GF-D8 (cell line): ENCODE data around the gene GLDN.
"Not testable (repeated sequence)": the region's sequence is repeated elsewhere in the genome, so short reads cannot be mapped to it uniquely, and the experiment has no call there.

Experiments used
- DNase-seq: peaks from one replicate; lab custom pipeline; 2025; lab: John Stamatoyannopoulos, UW

The GLDN gene

DNA sequence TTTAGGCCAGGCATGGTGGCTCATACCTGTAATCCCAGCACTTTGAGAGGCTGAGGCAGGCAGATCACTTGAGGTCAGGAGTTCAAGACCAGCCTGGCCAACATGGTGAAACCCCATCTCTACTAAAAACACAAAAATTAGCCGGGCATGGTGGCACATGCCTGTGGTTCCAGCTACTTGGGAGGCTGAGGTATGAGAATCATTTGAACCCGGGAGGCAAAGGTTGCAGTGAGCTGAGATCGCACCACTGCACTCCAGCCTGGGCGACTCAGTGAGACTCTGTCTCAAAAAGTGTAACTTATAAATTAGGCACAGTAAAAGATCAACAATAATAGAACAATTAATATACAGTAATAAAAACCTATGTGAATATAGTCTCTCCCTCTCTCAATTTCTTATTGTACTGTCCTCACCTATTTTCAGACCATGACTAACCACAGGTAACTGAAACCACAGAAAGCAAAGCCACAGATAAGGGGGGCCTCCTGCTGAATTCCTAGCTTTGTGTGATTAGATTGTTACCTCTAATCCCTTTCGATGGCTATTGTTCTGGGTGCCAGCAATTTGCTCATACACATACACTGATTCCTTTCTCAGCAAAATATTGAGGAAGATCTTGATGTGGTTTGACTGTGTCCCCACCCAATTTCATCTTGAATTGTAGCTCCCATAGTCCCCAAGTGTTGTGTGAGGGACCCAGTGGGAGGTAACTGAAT is 104.7 kb downstream of the GLDN start:
- DNase-seq = not testable (repeated sequence)

DNA sequence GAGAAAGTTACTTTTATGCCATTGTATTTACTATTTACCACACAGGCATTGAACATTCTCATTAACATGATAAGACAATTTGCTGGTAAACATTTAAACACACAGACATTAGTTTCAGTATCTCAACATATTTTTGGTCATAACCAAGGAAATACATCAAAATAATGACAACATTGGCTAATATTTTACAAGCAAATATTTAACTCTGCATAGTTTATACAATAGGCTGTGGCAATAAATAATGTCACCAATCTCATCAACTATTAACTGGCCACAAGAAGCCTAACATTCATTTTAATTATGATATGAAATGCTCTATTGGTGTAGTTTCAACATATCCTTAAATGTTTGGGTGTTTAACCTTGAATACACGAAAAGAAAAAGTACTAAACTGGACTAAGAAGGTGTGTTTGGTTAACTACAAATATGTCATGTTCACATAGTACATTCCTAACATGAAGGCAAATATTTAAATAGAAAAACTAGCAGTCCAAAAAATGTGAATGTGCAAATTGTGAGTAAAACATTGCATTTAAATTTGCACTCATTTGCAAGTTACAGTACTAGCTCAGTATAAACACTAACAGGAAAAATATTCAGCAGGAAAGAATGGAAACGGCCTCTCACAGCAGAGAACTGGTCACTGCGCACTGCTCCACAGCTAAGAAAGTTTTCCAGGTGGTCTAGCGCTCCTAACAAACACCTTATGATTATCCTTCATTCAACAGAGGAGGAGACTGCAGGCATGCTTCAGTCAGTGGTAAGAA is 106.6 kb downstream of the GLDN start:
- DNase-seq = no peak

DNA sequence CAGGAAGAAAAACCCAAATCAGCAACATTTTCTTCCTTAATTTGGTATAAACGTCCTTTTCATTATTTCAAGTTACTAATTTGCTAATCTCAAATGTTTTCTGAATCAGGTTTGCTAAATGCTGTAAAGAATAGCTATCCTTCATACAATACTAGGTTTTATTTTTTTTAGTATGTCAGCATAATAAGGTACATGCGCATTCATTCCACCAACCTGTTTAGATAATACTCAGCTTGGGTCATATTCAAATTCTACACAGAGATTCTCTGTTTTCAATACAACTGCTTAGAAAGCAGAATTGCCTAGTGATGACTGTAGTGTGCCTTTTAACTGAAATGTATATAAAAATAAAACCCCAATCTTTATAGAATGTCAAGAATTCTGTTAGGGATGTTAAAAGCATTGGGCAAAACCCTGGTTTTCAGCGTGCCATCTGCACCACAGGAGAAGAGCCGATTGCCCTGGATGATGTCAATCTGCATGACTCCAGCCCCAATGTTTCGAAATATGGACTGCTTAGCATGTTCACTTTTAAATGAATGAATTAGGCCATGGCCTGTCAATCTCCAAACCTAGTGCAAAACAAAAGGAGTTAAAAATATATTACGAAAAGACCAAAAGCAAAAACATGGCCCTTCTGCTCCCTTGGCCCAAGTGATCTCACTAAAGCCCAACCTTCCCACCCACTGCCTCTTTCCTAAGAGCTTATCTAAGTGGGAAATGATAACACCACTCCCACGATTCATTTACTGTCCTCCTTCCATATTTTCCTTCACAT is 107.4 kb downstream of the GLDN start:
- DNase-seq = no peak

DNA sequence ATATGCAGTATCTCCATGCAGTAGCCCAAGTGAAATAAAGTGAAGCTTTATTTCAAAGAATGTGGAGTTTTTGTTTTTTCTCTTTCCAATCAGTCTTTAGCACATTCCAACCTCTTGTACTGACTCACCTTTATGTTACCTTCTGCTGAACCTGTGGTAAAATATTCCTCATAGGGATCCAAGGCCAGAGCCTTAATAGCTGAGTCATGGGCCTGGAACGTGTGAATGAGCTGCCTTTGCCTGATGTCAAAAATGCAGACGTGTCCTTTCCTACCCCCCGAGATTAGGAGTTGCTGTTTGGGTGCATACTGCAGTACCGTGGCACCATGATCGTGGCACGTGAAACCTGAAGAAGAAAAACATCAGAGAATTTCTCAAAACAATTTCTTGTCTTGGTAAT is 108.5 kb downstream of the GLDN start:
- DNase-seq = no peak
